GM18861 (cell line): Measurements from ENCODE around the gene RAB11FIP2.

Experiments used
- ATAC-seq: cut with Tn5 transposase; IDR thresholded peaks from one replicate; pipeline ENCODE4 v1.9.1; 2021; ENCODE audit not compliant: unreplicated experiment

RAB11FIP2 gene

DNA sequence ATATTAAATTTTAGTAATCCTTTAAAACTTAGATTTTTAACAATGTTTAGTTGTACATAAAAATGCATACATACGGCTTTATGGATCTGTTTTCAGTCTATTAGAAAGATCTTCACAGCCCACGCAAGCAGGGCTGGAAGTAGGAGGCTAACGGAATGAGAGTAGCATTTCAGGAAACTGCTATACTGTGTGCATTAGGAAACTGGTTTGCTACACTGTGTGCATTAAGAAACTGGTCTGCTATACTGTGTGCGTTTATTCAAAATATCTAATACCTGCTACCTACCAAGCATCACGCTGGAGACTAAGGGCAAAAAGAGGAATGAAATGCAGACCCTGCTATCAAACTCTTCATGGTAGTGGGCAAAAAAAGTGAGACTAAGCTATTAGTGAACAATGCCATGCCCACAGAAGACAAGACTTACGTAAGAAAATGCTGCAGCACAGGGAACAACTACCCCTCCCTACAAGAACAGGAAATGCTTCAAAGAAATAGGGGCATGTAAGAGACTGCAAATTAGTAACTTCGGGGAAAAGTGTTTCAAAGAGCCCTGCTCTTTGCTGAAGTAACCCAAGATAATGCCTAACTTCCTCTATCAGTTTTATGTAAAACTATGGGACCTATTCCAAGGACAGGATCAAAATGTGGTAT is 11.3 kb downstream of the RAB11FIP2 start:
- ATAC-seq: no peak

DNA sequence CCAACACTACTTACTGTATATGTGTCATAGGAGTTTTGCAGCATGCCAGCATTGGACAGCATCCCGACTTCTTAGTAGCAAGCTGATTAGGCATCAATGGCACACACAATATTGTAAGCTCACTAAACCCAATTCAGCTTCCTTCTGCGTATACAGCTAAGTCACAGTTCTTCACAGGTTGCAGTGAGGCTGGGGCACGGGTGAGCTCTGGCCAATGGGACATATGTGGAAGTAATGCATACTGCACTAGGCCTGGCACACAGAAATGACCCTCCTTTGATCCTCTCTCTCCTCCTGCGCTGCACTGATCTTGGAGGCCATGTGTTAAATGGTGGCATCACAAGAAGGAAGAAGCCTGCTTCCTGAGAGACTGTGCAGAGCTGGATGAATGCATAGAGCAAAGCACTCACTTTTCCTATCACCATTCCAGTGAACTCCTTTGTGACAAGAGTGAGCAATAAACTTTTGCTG is 11.9 kb downstream of the RAB11FIP2 start:
- no peak for ATAC-seq

DNA sequence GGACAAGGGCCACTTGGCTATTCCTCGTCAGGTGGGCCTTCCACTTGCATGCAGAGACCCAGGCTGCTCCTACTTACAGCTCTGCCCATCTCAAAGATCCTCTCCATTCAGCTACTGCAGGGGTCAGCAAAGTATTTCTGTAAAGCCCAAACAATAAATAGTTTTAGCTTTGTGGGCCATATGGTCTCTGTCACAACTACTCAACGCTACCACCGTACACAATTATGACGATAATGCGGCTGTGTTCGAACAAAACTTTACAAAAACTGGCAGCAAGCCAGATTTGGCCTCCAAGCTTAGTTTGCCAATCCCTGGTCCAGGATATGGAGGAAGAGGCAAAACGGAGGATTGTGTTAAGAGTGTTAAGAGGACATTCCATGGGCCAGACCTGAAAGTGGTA is 12.8 kb downstream of the RAB11FIP2 start:
- ATAC-seq: no peak

DNA sequence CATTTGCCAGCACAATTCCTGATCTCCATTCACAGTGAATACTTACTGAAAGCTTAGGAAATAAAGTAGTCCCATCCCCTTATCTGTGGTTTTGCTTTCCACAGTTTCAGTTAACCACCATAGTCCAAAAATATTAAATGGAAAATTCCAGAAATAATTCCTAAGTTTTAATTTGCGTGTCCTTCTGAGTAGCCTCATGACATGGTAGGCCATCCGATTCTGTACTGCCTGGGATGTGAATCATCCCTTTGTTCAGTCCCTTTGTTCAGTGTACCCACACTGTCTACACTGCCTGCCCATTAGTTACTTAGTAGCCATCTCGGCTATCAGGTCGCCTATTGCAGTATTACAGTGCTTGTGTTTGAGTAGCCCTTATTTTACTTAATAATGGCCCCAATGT is 14.2 kb downstream of the RAB11FIP2 start:
- no peak for ATAC-seq

DNA sequence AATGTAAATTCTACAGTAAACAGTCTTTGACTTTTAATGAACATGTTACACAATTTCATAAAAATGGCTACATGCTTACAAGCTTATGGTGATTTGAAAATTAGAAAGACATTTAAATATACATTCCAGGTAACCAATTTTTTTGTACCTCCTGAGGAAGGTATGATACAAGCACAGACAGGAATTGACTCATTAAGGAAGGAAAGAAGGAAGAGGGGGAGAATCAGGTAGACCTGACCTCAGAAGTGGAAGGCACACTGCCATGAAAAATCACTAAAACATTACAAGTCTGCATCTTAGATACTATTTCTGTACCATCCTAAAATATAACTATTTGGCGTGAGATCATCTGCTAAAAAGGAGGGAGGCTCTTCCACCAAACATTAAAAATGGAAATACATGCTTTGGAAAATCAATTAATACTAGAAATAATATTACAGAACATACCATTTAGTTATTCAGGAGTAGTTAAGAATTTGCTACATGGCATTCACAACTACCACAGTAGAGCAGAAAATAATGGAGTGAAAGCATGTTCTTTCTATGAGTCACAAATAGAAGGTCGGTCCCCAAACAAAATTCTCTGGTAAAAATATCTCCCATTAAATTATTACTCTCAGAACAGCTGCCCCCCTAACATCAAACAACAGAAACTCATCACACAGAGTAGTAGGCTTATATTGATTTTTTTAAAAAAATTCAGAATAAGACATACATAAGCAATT is 15.2 kb downstream of the RAB11FIP2 start:
- no peak for ATAC-seq

DNA sequence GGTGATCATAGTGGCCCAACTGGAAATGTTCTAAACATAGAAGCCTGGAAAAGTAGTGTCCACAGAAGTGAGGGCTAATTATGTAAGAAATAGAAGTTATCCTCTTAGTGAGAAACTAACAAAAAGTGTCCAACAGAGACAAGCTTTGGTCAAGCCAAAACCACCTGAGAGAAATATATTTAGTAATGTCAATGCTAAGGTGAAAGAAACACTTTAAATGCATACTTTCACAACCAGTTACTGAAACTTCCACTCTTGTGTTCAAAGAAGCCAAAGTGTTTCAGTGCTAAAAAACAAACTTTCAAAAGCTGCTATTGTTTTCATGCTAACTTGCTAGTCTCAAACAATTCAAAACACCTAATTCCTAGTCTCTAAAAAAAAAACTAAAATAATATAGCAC is 18.1 kb downstream of the RAB11FIP2 start:
- peak; percentile 94 for ATAC-seq

DNA sequence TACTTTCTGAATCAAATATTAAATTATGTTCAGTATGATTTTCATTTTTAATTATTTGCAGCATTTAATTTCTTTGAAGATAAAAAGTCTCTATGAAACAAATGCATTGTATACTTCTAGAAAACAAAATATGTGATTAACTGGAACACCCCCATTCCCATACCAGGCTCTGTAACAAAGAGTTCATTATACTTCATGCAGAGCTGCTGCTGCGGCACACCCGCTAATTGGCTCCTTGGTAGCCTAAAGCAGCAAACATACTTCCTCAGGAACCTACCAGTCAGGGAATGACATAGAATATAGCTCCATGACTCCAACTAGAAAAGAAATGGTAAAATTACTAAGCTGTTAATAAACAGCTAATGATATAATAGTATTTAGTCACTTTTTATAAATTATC is 19.3 kb downstream of the RAB11FIP2 start:
- ATAC-seq: no peak

DNA sequence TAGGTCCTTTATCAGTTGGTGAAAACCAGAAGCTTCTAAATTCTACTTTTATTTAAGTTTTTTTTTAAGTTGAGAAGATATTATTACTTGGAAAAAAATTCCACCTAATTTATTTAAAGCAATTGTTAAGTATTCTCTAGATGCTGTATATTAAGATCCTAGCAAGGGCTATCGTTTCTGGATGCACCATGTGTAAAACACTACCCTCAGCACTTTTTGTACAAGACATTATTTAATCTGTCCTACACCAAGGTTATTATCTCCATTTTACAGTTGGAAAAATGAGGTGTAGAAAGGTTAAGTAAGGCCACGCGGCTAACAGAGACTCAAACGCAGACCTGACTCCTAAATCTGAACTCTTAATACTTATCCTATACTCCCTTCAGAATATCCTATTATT is 19.8 kb downstream of the RAB11FIP2 start:
- no peak for ATAC-seq

DNA sequence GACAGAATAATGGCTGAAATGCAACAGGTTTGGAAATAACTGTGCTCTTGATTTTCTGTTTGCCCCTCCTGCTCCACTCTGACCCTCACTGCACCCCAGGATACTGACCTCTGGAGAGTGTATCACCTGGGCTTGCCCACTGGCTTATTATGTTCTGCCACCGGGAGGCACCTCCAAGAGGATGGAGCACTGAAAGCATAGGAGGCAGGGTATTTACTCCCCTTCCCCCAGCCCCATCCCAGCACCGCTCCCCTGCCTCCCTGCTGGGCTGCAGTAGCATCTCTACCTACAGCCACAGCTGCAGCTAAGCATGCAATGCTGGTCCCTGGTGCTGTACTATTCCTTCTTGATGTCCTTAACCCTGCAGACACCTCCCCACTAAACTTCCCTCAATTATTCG is 26.4 kb downstream of the RAB11FIP2 start:
- no peak for ATAC-seq

DNA sequence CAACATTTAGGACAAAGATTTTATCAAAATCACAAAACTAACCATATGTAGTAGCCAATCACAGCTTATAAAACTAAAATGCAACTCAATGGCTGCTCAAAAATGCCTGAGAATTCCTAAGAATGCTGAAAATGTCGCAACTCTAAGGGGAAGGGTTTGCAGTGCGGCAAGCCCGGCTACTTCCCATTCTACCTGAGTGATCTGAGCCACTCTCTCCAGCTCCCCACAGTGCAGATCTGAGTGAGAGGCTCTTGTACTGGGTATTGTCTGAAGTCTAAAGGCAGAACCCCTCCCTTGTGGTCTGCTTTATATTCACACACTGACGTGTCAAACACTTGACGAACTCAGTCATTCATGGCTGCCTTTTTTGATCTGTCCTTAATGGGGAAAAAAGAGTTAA is 28.9 kb downstream of the RAB11FIP2 start:
- ATAC-seq: no peak

DNA sequence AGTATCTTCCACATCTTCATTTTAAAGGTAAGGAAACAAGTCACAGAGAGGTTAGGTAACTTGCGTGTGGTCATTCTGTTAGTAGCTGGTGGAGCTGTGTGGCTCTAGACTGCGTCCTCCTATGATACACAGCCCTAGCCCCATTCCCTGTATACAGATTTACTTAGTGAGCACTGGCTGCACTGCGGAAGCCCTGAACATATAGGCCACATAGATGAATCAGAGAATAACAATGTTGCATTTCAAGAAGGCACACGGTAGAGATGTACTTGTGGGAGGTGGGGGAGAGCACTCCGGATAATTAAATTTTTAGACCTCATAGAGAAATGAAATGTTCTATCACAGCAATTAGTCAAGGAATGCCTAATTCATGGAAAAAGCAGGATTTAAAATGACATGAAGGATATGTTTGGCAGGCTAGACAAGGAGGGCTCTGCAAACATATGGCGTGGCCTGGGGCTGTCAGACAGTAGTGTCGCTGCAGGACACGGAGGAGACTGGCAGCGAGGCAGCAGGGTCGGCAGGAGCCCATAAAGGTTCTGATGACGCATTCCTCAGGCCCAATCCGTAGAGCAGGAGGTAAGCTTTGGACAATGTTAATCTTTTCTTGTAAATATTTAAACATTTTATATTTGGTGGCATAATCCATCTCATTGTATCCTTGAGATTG is 29.5 kb downstream of the RAB11FIP2 start:
- ATAC-seq: no peak

DNA sequence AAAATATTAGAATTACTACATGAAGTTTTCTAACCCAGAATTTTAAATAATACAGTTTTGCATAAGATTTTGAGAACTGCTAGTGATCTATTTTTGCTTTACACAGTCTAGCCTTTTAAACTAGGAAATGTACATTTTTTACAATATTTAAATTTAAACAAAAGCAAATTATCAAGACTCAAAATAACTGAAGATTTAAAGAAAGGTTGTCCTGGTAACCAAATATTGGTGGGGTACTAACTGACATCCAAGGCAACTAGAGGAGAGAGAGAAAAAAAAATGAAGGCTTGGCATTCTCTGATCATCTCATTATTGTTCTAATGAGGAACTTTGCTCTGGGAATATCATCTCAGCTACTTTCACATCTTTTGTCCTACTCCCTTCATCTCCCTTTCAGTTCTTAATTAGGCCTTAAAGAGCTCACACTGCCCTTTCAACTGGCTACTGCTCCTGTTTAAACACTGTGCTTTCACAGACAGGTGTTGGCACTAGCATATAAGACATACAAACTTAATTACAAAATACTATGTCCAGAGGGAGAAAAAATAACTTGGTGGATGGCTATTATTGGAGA is 33.7 kb downstream of the RAB11FIP2 start:
- ATAC-seq: no peak

DNA sequence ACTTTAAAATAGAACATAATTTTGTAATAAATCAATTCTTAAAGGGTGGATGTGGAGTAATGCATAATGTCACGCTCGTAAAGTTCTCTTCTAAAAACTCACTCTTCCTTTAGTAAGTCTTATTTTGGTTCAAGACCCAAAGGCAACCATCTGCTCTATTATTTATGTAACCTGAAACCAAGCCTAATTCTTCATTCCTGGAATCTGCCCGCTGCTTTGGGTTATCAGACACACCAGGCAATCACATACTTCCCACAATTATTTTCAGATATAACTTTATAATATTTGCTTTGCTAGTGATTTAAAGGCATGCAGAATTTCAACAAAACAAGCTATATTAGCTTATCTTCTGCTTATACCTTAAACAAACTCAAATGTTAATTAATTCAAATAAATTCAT is 39.0 kb downstream of the RAB11FIP2 start:
- no peak for ATAC-seq

DNA sequence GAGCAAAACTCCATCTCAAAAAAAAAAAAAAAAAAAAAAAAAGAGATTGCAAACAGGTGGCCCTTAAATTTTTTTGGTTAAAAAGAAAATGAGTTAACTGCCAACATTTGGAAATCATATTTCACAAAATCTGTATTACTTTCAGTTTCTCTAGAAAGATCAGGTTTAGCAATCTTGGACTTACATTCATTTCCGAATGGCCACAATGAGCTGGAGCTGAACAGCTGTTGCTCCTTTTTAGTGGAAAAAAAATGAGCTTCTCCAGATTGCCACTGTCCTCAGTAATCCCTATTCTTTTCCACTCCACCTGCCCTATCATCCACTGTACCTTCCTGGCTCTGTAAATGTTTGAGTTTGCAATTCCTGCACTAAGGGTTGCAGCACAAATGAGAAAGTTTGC is 43.6 kb downstream of the RAB11FIP2 start:
- ATAC-seq: no peak

DNA sequence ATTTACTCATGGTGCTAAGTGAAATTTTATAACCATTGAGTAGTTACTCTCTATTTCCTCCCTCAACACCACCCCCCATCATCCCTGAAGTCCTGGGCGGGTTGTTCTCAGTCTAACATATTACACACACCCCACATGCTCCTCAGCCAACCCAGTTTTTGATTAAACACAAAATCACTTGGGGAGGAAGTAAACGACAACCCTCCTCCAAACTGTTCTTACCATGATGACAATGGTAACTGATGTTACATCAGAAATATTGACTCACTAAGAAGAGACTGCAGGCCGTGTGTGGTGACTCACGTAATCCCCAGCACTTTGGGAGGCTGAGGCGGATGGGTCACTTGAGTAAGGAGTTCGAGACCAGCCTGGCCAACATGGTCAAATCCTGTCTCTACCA is 44.2 kb downstream of the RAB11FIP2 start:
- ATAC-seq: no peak

DNA sequence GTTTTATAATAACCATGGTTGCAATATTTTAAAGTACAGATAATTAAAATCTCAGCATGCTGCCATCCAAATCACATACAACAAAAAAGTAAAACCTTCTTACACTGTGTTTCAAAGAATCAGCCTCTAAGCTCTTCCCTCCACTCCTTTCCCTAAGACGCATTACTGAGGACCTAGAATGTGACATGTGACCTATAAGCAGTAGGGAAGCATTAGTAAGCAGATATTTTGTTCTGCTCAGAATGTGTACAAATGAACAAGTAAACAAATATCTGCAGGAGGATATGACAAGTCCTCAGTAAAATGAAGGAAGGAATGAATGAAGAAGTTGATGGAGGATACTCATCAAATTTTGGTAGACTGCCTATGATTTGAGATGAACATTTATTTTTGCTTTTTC is 49.1 kb downstream of the RAB11FIP2 start:
- ATAC-seq: no peak

DNA sequence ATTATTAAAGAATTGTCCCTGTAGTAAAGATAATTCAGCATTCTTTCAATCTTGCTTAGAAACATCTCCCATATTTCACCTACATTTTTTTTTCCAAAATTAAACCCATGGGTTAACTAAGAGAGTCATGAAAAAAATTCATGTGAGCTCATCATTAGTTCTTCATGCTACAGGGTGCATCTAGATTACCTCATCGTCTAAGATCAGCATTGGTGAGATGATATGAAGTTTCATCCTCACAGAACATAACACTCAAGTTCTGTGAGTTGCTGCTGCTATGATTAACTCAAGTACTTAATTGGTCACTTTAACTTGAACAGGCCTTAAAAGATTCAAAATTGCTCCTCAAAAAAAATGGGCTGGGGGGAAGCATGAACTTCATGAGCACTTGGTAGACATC is 50.0 kb downstream of the RAB11FIP2 start:
- no peak for ATAC-seq

DNA sequence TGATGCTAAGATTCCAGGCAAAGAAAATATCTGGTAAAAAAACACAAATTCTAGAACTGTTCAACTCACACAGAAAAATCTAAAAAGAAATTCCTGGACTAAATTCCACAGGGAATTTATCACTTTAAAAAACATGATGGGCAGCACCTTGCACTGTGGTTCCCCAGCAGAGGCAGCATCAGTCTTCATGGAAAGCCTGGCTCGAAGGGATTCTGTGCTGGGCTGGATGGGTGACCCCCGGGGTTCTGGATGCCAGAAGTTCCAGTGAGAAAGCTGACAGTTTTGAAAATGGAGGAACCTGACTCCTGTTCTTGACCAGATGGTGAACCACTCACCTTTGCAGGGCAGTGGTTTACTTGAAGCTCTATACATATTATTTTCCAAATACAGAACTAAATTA is 52.0 kb downstream of the RAB11FIP2 start:
- no peak for ATAC-seq

DNA sequence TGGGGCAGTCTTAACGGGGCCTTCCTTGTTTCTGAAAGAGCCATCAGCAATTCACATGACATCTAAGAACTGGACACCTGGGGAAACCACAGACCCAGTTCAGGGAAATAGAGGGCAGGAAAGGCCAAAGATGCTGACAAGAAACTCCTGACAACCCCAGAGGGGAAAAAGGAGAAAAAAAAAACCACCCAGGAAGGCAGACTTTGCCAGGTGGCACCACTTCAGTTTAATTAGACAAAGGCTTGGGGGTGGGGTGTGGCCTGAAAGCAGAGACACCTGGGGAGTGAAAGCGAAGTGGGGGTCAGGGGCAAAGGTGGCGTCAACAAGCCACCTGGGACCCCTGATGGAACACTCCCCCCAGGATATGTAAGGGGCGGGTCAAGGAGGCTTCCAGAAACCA is 53.6 kb downstream of the RAB11FIP2 start:
- ATAC-seq: no peak

DNA sequence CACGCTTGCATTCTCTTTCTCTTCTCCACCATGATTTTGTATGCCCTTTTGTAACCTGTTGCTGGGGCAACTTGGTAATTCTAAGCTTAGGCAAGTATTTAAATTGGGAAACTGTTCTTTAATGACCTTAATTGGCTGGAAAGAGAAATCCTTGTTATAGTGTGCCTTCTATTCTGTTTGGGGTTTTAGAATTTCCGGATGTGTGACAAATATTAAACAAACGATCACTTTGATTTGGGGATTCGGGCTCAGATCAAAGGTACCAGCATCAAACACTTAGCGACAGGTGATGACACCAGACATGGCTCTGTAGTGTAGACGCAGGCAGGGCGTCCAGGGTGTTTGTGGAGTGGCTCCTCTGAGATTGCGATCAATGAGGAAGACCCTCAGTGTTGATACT is 55.0 kb downstream of the RAB11FIP2 start:
- ATAC-seq: no peak

DNA sequence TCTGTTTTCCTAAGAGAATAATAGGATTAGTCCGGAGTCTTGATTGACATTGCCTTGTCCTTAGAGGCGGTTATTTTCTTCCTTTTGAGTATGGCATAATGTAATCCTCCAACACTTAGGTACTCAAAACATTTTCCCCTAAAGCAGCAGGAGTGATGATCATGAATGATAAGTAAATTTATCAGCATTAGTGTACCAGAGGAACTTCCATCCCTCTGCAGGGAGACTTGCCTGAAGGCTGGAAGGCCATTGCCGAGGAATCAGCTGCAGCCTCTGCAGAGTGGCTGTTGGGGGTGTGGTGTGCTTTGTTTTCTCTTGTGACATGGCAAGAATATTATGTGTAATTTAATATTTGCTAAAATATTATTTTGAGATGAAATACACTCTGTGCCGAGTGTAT is 56.8 kb downstream of the RAB11FIP2 start:
- no peak for ATAC-seq

DNA sequence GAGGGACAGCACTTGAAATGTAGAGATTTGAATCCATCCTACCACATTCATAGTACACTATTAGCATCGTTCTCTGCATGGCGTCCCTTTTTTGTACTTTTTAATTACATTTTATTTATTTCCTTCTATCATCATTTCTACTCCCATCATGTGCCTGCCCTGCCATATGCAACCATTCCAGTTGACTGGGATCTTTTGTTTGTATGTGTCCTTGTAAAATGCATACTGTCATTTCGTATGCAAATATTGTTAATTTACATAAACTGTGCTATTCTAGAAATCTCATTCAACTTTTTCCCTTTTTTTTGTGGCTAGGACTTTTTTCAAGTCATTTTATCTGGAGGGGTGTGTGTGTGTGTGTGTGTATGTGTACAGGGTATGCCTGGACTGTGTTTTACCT is 57.9 kb downstream of the RAB11FIP2 start:
- ATAC-seq: no peak
